ENCODE results near the gene APOA4.

GRCh38 chr11:116831790-116832349 lies 8.8 kb upstream of the APOA4 start:
- TF ChIP-seq CTCF (IDR thresholded peaks at IDR 0.05 in 2 of 3, conservative IDR thresholded peaks at IDR 0.05 in 1 of 3; ENCODE audit: borderline replicate concordance in 1 of 3, insufficient read depth in 1 of 3, low read depth in 2 of 3, low read length in 2 of 3) (no peak), POLR2A (IDR thresholded peaks at IDR 0.05; ENCODE audit: borderline replicate concordance, extremely low read depth, insufficient read depth, insufficient read length) (no peak), YY1 (IDR thresholded peaks at IDR 0.05; ENCODE audit: extremely low read depth, insufficient replicate concordance, low read depth, low read length) (no peak), RAD21 (IDR thresholded peaks at IDR 0.05; ENCODE audit: low read depth) (no peak), EZH2 (IDR thresholded peaks at IDR 0.05) (no peak), REST (IDR thresholded peaks at IDR 0.05; ENCODE audit: low read depth) (no peak), ATF3 (IDR thresholded peaks at IDR 0.05) (no peak), MAX (IDR thresholded peaks at IDR 0.05) (no peak)
